HEK293 (cell line): Measurements from ENCODE around the gene KIF23.

Experiments used
- CTCF ChIA-PET: fragments of 350-600 bp; formaldehyde crosslinking; extraction: SDS; loops from one replicate; lab custom pipeline; 2021; ENCODE audit warnings: antibody characterized with exemption; lab: Yijun Ruan, JAX
- POLR2A ChIA-PET: fragments of 300-600 bp; formaldehyde crosslinking; extraction: SDS; loops from one replicate; lab custom pipeline; 2020; ENCODE audit warnings: antibody characterized with exemption, inconsistent platforms; lab: Yijun Ruan, JAX
- H3K27ac ChIP-seq: fragments of 200-500 bp; sonication (Bioruptor generic); 2 replicates; pipeline ENCODE4 v1.5.1; 2014; ENCODE audit warnings: low read depth, low read length, control low read depth, inconsistent platforms; ENCODE audit errors: extremely low read depth
- H3K36me3 ChIP-seq, 2 experiments: fragments of 200-500 bp in 1 of 2; sonication (Bioruptor generic) in 1 of 2; 1 replicate in 1 of 2; 2 replicates in 1 of 2; pipeline ENCODE4 v1.5.1; 2014 to 2017; ENCODE audit warnings: inconsistent platforms in 2 of 2, low read length in 2 of 2; ENCODE audit not compliant: control insufficient read depth in 2 of 2, insufficient read depth in 1 of 2
- H3K4me1 ChIP-seq: fragments of 200-500 bp; sonication (Bioruptor generic); 2 replicates; pipeline ENCODE4 v1.5.1; 2014; ENCODE audit warnings: mild to moderate bottlenecking, low read length, inconsistent platforms; ENCODE audit not compliant: control insufficient read depth, insufficient read depth
- H3K4me3 ChIP-seq: 2 replicates; pipeline ENCODE4 v1.5.1; 2011; ENCODE audit warnings: low read depth, mild to moderate bottlenecking, control low read depth, low read length, moderate library complexity
- H3K9me3 ChIP-seq: fragments of 200-500 bp; sonication (Bioruptor generic); 2 replicates; pipeline ENCODE4 v1.5.1; 2014; ENCODE audit warnings: low read depth, low read length, inconsistent platforms; ENCODE audit not compliant: control insufficient read depth, insufficient read depth
- GFI1B ChIP-seq: fragments of 450-650 bp; formaldehyde crosslinking; IDR thresholded peaks from 2 replicates; pipeline ENCODE4 v1.5.1; 2016; ENCODE audit warnings: missing biosample characterization, missing genetic modification characterization
- GLIS1 ChIP-seq: fragments of 450-650 bp; formaldehyde crosslinking; IDR thresholded peaks from 2 replicates; pipeline ENCODE4 v1.5.1; 2016; ENCODE audit warnings: missing biosample characterization, missing genetic modification characterization
- HOXC10 ChIP-seq: sonication (generic); formaldehyde crosslinking; IDR thresholded peaks from 2 replicates; pipeline ENCODE4 v1.8.1; 2023; ENCODE audit warnings: mild to moderate bottlenecking, missing genetic modification reagents
- KLF1 ChIP-seq: fragments of 450-650 bp; formaldehyde crosslinking; IDR thresholded peaks from 2 replicates; pipeline ENCODE4 v1.5.1; 2016; ENCODE audit warnings: missing biosample characterization, missing genetic modification characterization
- KLF9 ChIP-seq: fragments of 450-650 bp; formaldehyde crosslinking; IDR thresholded peaks from 2 replicates; pipeline ENCODE4 v1.5.1; 2016; ENCODE audit warnings: missing biosample characterization, missing genetic modification characterization, low read depth
- OSR2 ChIP-seq: fragments of 450-650 bp; formaldehyde crosslinking; IDR thresholded peaks from 2 replicates; pipeline ENCODE4 v1.5.1; 2016; ENCODE audit warnings: missing biosample characterization, missing genetic modification characterization
- SCRT1 ChIP-seq: fragments of 450-650 bp; formaldehyde crosslinking; IDR thresholded peaks from 2 replicates; pipeline ENCODE4 v1.5.1; 2016; ENCODE audit warnings: missing biosample characterization, missing genetic modification characterization, borderline replicate concordance
- ZBTB21 ChIP-seq: fragments of 450-650 bp; formaldehyde crosslinking; IDR thresholded peaks from 2 replicates; pipeline ENCODE4 v1.5.1; 2017; ENCODE audit warnings: missing biosample characterization, missing genetic modification characterization
- ZFP37 ChIP-seq: fragments of 450-650 bp; formaldehyde crosslinking; IDR thresholded peaks from 2 replicates; pipeline ENCODE4 v1.5.1; 2016; ENCODE audit warnings: missing biosample characterization, missing genetic modification characterization
- ZNF114 ChIP-seq: fragments of 450-650 bp; formaldehyde crosslinking; IDR thresholded peaks from 2 replicates; pipeline ENCODE4 v1.5.0; 2017; ENCODE audit warnings: missing biosample characterization, missing genetic modification characterization
- ZNF169 ChIP-seq: fragments of 450-650 bp; formaldehyde crosslinking; IDR thresholded peaks from 2 replicates; pipeline ENCODE4 v1.5.1; 2016; ENCODE audit warnings: missing biosample characterization, missing genetic modification characterization
- ZNF174 ChIP-seq: fragments of 450-650 bp; formaldehyde crosslinking; IDR thresholded peaks from 2 replicates; pipeline ENCODE4 v1.5.0; 2017; ENCODE audit warnings: missing biosample characterization, mild to moderate bottlenecking, missing genetic modification characterization
- ZNF239 ChIP-seq: fragments of 450-650 bp; formaldehyde crosslinking; IDR thresholded peaks from 2 replicates; pipeline ENCODE4 v1.5.1; 2016; ENCODE audit warnings: missing biosample characterization, missing genetic modification characterization
- ZNF248 ChIP-seq: fragments of 450-650 bp; formaldehyde crosslinking; IDR thresholded peaks from 2 replicates; pipeline ENCODE4 v1.5.1; 2017; ENCODE audit warnings: missing biosample characterization, missing genetic modification characterization
- ZNF341 ChIP-seq: fragments of 450-650 bp; formaldehyde crosslinking; IDR thresholded peaks from 2 replicates; pipeline ENCODE4; 2016; ENCODE audit warnings: low read depth, missing biosample characterization, missing genetic modification characterization
- ZNF423 ChIP-seq: fragments of 450-650 bp; formaldehyde crosslinking; IDR thresholded peaks from 2 replicates; pipeline ENCODE4 v1.5.1; 2016; ENCODE audit warnings: missing biosample characterization, missing genetic modification characterization
- ZNF433 ChIP-seq: fragments of 450-650 bp; formaldehyde crosslinking; IDR thresholded peaks from 2 replicates; pipeline ENCODE4 v1.5.1; 2016; ENCODE audit warnings: missing biosample characterization, missing genetic modification characterization, low read depth
- ZNF521 ChIP-seq: fragments of 450-650 bp; formaldehyde crosslinking; IDR thresholded peaks from 2 replicates; pipeline ENCODE4 v1.5.1; 2017; ENCODE audit warnings: missing biosample characterization, mild to moderate bottlenecking, missing genetic modification characterization
- ZNF548 ChIP-seq: fragments of 450-650 bp; formaldehyde crosslinking; IDR thresholded peaks from 2 replicates; pipeline ENCODE4 v1.5.1; 2016; ENCODE audit warnings: missing biosample characterization, missing genetic modification characterization
- ZNF555 ChIP-seq: fragments of 450-650 bp; formaldehyde crosslinking; conservative IDR thresholded peaks from 2 replicates; pipeline ENCODE4 v1.5.1; 2017; ENCODE audit warnings: missing biosample characterization, mild to moderate bottlenecking, missing genetic modification characterization, inconsistent platforms
- ZNF558 ChIP-seq: fragments of 450-650 bp; formaldehyde crosslinking; IDR thresholded peaks from 2 replicates; pipeline ENCODE4 v1.5.1; 2016; ENCODE audit warnings: missing biosample characterization, missing genetic modification characterization
- ZNF623 ChIP-seq: fragments of 450-650 bp; formaldehyde crosslinking; IDR thresholded peaks from 2 replicates; pipeline ENCODE4 v1.5.1; 2016; ENCODE audit warnings: missing biosample characterization, missing genetic modification characterization
- ZNF654 ChIP-seq: fragments of 450-650 bp; formaldehyde crosslinking; IDR thresholded peaks from 2 replicates; pipeline ENCODE4 v1.5.1; 2016; ENCODE audit warnings: low read depth, missing biosample characterization, missing genetic modification characterization
- ZNF658 ChIP-seq: fragments of 450-650 bp; formaldehyde crosslinking; IDR thresholded peaks from 2 replicates; pipeline ENCODE4; 2016; ENCODE audit warnings: missing biosample characterization, missing genetic modification characterization
- ZNF664 ChIP-seq: fragments of 450-650 bp; formaldehyde crosslinking; IDR thresholded peaks from 2 replicates; pipeline ENCODE4 v1.5.1; 2016; ENCODE audit warnings: missing biosample characterization, missing genetic modification characterization
- ZNF747 ChIP-seq: fragments of 450-650 bp; formaldehyde crosslinking; IDR thresholded peaks from 2 replicates; pipeline ENCODE4 v1.5.1; 2016; ENCODE audit warnings: missing biosample characterization, missing genetic modification characterization
- ZNF830 ChIP-seq: fragments of 450-650 bp; IDR thresholded peaks from 2 replicates; pipeline ENCODE4 v1.5.0; 2018; ENCODE audit warnings: missing biosample characterization, missing genetic modification characterization, low read depth, mild to moderate bottlenecking, moderate library complexity
- ZNF837 ChIP-seq: fragments of 450-650 bp; formaldehyde crosslinking; IDR thresholded peaks from 2 replicates; pipeline ENCODE4 v1.5.1; 2016; ENCODE audit warnings: missing biosample characterization, missing genetic modification characterization
- TF ChIP-seq, protein P1 (sequence below): fragments of 450-650 bp; formaldehyde crosslinking; IDR thresholded peaks from 2 replicates; pipeline ENCODE4 v1.5.1; 2017; ENCODE audit warnings: missing biosample characterization, missing genetic modification characterization
- TF ChIP-seq, protein P2 (sequence below): fragments of 450-650 bp; formaldehyde crosslinking; IDR thresholded peaks from 2 replicates; pipeline ENCODE4 v1.5.1; 2016; ENCODE audit warnings: missing biosample characterization, missing genetic modification characterization
- TF ChIP-seq, protein P3 (sequence below): fragments of 450-650 bp; formaldehyde crosslinking; IDR thresholded peaks from 2 replicates; pipeline ENCODE4 v1.5.1; 2016; ENCODE audit warnings: missing biosample characterization, missing genetic modification characterization, low read depth
- TF ChIP-seq, protein P4 (sequence below): fragments of 450-650 bp; formaldehyde crosslinking; IDR thresholded peaks from 2 replicates; pipeline ENCODE4 v1.5.0; 2017; ENCODE audit warnings: missing biosample characterization, missing genetic modification characterization, borderline replicate concordance

The KIF23 gene

DNA sequence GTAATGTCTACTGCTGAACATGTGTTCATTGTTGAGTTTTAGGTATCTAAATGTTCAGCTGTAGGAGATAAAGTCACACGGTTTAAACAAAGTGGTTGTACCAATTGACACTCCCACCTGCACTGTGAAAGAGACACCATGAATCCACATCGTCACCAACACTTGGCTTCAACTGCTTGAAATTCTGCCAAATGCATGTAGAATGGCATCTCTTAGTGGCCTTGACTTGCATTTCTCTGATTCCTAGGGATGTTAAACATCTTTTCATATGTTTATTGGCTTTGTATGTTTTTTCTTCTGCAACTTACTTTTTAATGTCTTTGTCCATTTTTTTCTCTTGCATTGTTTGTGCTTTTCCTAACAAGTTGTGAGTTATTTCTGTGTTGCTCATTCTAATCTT lies 81.9 kb downstream of the KIF23 start:
- no peak overlapping the region for H3K27ac ChIP-seq
- ChIA-PET CTCF (no interaction called here), POLR2A (no interaction called here)
- H3K4me1 ChIP-seq: no peaks in the 10 kb centered on the region
- H3K9me3 ChIP-seq: no peaks in the 10 kb centered on the region
- TF ChIP-seq ZNF830 (tag by site-specific recombination) (no peak), ZNF114 (tag by site-specific recombination) (no peak), ZNF654 (tag by site-specific recombination) (no peak), KLF1 (tag by site-specific recombination) (no peak), ZNF521 (tag by site-specific recombination) (no peak), HOXC10 (CRISPR knock-in tag) (no peak), ZNF558 (no peak), ZNF169 (tag by site-specific recombination) (no peak), ZNF174 (tag by site-specific recombination) (no peak), ZNF239 (tag by site-specific recombination) (no peak), GFI1B (tag by site-specific recombination) (no peak), ZNF341 (tag by site-specific recombination) (no peak), ZNF433 (no peak)
- TF ChIP-seq, protein P1, sequence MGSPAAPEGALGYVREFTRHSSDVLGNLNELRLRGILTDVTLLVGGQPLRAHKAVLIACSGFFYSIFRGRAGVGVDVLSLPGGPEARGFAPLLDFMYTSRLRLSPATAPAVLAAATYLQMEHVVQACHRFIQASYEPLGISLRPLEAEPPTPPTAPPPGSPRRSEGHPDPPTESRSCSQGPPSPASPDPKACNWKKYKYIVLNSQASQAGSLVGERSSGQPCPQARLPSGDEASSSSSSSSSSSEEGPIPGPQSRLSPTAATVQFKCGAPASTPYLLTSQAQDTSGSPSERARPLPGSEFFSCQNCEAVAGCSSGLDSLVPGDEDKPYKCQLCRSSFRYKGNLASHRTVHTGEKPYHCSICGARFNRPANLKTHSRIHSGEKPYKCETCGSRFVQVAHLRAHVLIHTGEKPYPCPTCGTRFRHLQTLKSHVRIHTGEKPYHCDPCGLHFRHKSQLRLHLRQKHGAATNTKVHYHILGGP (tag by site-specific recombination): no peak
- TF ChIP-seq, protein P2, sequence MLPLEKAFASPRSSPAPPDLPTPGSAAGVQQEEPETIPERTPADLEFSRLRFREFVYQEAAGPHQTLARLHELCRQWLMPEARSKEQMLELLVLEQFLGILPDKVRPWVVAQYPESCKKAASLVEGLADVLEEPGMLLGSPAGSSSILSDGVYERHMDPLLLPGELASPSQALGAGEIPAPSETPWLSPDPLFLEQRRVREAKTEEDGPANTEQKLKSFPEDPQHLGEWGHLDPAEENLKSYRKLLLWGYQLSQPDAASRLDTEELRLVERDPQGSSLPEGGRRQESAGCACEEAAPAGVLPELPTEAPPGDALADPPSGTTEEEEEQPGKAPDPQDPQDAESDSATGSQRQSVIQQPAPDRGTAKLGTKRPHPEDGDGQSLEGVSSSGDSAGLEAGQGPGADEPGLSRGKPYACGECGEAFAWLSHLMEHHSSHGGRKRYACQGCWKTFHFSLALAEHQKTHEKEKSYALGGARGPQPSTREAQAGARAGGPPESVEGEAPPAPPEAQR: no peak
- no peak overlapping the region for H3K4me3 ChIP-seq
- H3K36me3 ChIP-seq: no peaks in the 10 kb centered on the region; a peak in 2 of 3 replicates

DNA sequence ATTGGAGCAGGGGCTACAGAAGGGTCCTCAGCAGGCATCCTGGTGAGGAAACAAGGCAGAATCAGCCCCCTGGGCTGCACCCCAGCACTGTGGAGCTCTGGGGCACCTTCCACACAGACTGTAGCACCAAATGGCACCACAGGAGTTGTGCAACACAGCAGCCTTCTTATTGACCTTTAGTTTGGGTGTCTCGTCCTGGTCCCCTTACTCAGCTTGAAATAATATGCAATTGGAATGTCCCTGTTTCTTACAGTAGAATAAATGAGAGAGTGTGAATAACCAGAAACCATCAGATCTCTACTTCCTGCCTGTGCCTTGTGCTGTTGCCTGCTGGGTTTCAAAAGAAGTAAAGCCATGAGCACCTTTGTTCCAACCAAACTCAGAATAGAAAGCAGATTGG lies 82.9 kb downstream of the KIF23 start:
- Histone ChIP-seq H3K9me3 (no peaks in the 10 kb centered on the region), H3K4me1 (no peaks in the 10 kb centered on the region), H3K36me3 (no peaks in the 10 kb centered on the region; a peak in 2 of 3 replicates), H3K4me3 (no peak overlapping the region), H3K27ac (no peak overlapping the region)
- ChIA-PET POLR2A (no interaction called here), CTCF (interaction anchor here (0.5 to 1.3 kb wide), 3 partner anchors 19 to 134 kb away, joined by 3 to 4 read pairs (median 4); no protein-coding TSS in a partner anchor)
- TF ChIP-seq ZNF837 (tag by site-specific recombination) (no peak), ZNF664 (tag by site-specific recombination) (no peak), ZNF555 (tag by site-specific recombination) (no peak), ZNF830 (tag by site-specific recombination) (no peak), ZNF658 (tag by site-specific recombination) (no peak), ZNF248 (tag by site-specific recombination) (no peak), OSR2 (no peak), ZBTB21 (tag by site-specific recombination) (no peak), ZNF747 (tag by site-specific recombination) (no peak), KLF9 (tag by site-specific recombination) (no peak), GLIS1 (tag by site-specific recombination) (no peak), ZNF548 (tag by site-specific recombination) (no peak), ZNF114 (tag by site-specific recombination) (no peak), ZFP37 (tag by site-specific recombination) (no peak), ZNF423 (tag by site-specific recombination) (no peak), SCRT1 (tag by site-specific recombination) (no peak), ZNF623 (tag by site-specific recombination) (no peak)
- TF ChIP-seq, protein P3, sequence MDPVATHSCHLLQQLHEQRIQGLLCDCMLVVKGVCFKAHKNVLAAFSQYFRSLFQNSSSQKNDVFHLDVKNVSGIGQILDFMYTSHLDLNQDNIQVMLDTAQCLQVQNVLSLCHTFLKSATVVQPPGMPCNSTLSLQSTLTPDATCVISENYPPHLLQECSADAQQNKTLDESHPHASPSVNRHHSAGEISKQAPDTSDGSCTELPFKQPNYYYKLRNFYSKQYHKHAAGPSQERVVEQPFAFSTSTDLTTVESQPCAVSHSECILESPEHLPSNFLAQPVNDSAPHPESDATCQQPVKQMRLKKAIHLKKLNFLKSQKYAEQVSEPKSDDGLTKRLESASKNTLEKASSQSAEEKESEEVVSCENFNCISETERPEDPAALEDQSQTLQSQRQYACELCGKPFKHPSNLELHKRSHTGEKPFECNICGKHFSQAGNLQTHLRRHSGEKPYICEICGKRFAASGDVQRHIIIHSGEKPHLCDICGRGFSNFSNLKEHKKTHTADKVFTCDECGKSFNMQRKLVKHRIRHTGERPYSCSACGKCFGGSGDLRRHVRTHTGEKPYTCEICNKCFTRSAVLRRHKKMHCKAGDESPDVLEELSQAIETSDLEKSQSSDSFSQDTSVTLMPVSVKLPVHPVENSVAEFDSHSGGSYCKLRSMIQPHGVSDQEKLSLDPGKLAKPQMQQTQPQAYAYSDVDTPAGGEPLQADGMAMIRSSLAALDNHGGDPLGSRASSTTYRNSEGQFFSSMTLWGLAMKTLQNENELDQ: no peak
- TF ChIP-seq, protein P4, sequence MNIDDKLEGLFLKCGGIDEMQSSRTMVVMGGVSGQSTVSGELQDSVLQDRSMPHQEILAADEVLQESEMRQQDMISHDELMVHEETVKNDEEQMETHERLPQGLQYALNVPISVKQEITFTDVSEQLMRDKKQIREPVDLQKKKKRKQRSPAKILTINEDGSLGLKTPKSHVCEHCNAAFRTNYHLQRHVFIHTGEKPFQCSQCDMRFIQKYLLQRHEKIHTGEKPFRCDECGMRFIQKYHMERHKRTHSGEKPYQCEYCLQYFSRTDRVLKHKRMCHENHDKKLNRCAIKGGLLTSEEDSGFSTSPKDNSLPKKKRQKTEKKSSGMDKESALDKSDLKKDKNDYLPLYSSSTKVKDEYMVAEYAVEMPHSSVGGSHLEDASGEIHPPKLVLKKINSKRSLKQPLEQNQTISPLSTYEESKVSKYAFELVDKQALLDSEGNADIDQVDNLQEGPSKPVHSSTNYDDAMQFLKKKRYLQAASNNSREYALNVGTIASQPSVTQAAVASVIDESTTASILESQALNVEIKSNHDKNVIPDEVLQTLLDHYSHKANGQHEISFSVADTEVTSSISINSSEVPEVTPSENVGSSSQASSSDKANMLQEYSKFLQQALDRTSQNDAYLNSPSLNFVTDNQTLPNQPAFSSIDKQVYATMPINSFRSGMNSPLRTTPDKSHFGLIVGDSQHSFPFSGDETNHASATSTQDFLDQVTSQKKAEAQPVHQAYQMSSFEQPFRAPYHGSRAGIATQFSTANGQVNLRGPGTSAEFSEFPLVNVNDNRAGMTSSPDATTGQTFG (tag by site-specific recombination): no peak
